ENCODE data around the gene ACOX1. TPM values are rescaled to one million over a fixed set of nuclear protein-coding genes. Genes with fewer than 3 reads are reported as not detected.

ACOX1 gene
- total RNA-seq, 2 donors from 2014 or later: 18.5 to 21.0 TPM

DNA sequence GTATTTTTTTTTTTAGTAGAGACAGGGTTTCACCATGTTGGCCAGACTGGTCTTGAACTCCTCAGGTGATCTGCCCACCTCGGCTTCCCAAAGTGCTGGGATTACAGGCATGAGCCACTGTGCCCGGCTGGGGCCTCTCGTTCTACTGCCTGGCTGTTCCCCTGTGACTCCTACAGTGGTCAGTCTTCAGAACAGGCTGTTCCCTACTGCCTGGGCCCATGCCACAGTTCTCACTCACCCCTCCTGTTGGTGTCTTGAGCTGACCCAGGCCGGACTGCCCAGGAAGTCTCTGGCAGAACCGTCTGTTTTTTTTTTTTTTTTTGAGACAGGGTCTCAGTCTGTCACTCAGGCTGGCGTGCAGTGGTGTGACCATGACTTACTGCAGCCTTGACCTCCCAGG, 24.9 kb upstream of the ACOX1 start:
- DNase-seq: no peak

DNA sequence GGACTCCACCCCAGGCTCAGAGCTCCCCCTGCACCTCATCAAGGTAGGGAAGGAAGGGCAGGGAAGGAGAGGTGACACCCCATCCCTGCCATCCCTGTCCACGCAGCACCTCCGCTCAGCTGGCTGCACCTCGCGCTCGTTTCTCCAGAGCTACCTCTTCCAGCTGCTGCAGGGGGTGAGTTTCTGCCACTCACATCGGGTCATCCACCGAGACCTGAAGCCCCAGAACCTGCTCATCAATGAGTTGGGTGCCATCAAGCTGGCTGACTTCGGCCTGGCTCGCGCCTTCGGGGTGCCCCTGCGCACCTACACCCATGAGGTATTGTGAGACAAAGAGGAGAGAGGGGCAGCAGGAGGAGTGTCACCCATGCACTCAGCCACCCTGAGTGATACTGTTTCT, 23.1 kb upstream of the ACOX1 start:
- H3K9me3 ChIP-seq (ENCODE audit: control insufficient read depth, low read length, poor library complexity, severe bottlenecking): no peaks in the 10 kb centered on the region
- Mint-ChIP-seq H3K4me3 (no peak overlapping the region), H3K4me1 (peaks cover 15% of the 10 kb centered on the region), H3K27me3 (no peaks in the 10 kb centered on the region), H3K36me3 (ENCODE audit: low read depth) (no peaks in the 10 kb centered on the region), H3K27ac (no peak overlapping the region)
- DNase-seq (no peak), ATAC-seq (no peak)

More for the DNA sequence above, 24.9 kb upstream of the ACOX1 start:
- no peak overlapping the region for H3K27ac Mint-ChIP-seq
- ATAC-seq: no peak
- H3K27me3 Mint-ChIP-seq: no peaks in the 10 kb centered on the region
- peaks cover 7% of the 10 kb centered on the region for H3K4me1 Mint-ChIP-seq
- no peaks in the 10 kb centered on the region for H3K36me3 Mint-ChIP-seq (ENCODE audit: low read depth)
- H3K4me3 Mint-ChIP-seq: no peak overlapping the region
- no peaks in the 10 kb centered on the region for H3K9me3 ChIP-seq (ENCODE audit: control insufficient read depth, low read length, poor library complexity, severe bottlenecking)

DNA sequence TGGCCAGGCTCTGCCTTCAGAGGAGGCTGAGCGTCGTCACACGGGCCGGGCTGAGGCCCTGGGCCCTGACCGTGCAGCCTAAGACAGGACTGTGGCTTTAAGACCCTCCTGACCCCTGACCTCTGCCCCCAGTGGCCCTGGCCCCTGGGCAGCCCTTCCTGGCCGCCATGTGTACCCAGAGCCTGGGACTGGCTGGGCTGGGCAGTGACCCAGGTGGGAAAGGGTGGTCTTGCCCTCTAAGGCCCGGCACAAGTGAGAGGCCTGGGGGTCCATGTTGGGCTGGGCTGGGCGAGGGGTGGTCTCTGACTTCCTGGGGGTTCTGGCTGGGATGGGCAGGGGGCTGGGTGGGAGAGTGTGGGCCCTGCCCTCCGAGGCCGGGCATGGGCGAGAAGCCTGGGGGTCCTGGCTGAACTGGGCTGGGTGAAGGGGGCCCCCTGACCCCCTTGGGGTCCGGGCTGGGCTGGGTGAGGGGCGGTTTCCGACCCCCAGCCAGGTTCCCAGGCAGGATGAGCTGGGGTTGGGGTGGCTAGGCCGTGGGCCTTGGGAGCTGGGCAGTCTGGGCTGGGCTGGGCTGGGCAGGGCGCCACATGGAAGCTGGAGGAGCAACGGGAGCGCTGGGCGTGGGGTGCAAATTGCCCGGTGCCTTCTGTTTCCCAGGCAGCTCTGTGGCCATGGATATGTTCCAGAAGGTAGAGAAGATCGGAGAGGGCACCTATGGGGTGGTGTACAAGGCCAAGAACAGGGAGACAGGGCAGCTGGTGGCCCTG, 22.0 kb upstream of the ACOX1 start, which contains the start of gene CDK3:
CDK3 (plus strand) TSS at position 101 of the 767 bp plus-strand sequence; CDS start at position 672, 571 bp downstream.
- DNase-seq: no peak
- Mint-ChIP-seq H3K4me3 (no peak within 1 kb of the TSS), H3K4me1 (peaks cover 22% of the 10 kb centered on the region), H3K36me3 (ENCODE audit: low read depth) (no peaks in the 10 kb centered on the region), H3K27me3 (no peaks in the 10 kb centered on the region), H3K27ac (peak within 1 kb of the TSS; percentile 3)
- H3K9me3 ChIP-seq (ENCODE audit: control insufficient read depth, low read length, poor library complexity, severe bottlenecking): no peaks in the 10 kb centered on the region
- no peak for ATAC-seq

DNA sequence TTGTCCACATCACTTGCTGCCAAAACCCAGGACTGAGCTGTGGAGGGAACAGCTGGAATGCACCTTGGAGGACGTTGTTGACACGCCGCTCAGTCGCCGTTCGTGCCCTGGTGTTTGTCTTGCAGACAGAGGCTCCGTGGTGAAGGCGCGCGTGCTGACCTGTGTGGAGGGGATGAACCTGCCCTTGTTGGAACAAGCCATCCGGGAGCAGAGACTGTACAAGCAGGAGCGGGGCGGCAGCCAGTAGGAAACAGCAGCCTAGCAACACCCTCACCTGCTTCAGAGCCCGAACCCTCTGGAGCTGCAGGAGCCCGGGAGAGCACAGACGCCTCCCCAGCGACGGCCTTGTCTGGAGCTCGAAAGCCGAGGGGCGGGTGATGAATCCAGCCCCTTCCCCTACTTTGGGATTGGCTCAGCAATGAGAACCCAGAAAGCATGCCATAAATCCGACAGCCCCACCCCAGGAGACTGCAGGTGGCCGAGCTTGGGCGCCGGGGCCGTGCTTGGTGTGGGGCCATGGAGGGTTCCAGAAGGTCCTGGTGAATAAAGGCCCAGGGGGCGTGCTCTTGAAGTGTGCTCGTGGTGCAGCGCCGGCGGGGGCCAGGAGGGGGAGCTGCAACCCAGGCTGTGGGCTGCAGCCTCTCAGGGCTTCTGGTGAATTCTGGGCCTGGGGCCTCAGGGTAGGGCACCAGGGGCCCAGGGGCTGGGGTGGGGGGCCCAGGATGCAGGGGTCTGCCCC, 21.2 kb upstream of the ACOX1 start:
- Mint-ChIP-seq H3K27me3 (no peaks in the 10 kb centered on the region), H3K36me3 (ENCODE audit: low read depth) (no peaks in the 10 kb centered on the region), H3K4me3 (no peak overlapping the region), H3K4me1 (peaks cover 16% of the 10 kb centered on the region), H3K27ac (peak overlapping the region; percentile 3)
- ATAC-seq: peak; percentile 68
- no peaks in the 10 kb centered on the region for H3K9me3 ChIP-seq (ENCODE audit: control insufficient read depth, low read length, poor library complexity, severe bottlenecking)
- DNase-seq: peak; percentile 39 to 63 (median 47)

DNA sequence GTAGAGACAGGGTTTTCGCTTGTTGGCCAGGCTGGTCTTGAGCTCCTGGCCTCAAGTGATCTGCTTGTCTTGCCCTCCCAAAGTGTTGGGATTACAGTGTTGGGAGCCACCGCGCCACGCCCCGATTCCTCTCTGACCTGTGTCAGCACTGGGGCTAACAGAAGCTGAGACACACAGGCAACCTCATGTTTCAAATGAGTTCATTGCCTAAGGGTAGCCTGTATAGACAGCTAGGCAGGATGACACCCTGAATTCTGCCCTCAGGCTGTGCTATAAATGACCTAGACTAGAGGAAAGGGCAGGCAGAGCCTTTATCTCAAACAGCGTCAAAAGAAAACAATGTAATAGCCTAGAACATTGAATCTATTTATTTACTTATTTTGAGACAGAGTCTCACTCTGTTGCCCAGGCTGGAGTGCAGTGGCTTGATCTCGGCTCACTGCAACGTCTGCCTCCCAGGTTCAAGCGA, 19.4 kb upstream of the ACOX1 start:
- Mint-ChIP-seq H3K27me3 (no peaks in the 10 kb centered on the region), H3K4me3 (no peak overlapping the region), H3K27ac (no peak overlapping the region), H3K4me1 (peaks cover 15% of the 10 kb centered on the region), H3K36me3 (ENCODE audit: low read depth) (no peaks in the 10 kb centered on the region)
- ATAC-seq: no peak
- DNase-seq: no peak
- no peaks in the 10 kb centered on the region for H3K9me3 ChIP-seq (ENCODE audit: control insufficient read depth, low read length, poor library complexity, severe bottlenecking)

DNA sequence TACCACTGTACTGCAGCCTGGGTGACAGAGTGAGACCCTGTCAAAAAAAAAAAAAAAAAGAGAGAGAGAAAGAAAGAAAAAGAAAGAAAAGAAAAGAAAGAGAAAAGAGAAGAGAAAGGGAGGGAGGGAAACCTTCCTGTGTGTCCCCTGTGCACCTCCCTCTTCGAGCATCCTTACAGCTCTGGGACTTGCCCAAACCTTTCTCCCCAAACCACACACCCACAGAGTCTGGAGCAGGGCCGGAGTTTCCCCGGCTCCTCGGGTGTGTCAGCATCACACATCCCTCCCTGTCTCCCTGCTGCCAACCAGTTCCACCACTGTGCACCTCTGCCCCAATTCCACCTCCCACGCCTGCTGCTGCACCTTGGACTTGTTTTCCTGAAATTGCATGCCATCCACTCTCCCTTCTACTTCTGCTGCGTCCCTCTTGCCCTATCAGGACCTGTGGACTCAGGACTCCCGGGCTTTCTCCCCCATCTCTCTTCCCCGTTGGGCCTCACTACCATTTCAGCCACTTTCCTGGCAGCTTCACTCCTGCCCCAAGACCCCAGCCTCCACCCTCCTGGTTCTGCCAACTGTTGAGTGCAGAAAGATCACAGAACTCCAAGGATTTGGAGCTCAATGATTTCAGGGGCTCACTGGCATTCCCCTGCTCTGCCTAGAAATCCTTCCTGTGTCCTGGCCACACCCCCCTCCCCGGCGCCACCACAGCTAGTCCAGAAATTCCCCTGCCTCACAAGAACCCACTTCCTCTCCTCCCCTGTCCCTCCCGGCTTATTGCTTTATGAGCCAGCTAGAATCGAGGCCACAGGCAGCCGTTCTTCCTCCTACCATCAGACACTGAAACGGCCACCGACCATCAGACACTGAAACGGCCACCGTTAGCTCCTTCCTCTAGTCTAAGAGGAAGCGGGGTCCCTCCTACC, 18.0 kb upstream of the ACOX1 start:
- H3K9me3 ChIP-seq (ENCODE audit: control insufficient read depth, low read length, poor library complexity, severe bottlenecking): no peaks in the 10 kb centered on the region
- Mint-ChIP-seq H3K27me3 (no peaks in the 10 kb centered on the region), H3K4me1 (peaks cover 15% of the 10 kb centered on the region), H3K4me3 (peak overlapping the region; percentile 83), H3K27ac (peak overlapping the region; percentile 95), H3K36me3 (ENCODE audit: low read depth) (no peaks in the 10 kb centered on the region)
- DNase-seq: peak in 2 of 3 donors; percentile 33 to 51
- peak; percentile 81 for ATAC-seq

DNA sequence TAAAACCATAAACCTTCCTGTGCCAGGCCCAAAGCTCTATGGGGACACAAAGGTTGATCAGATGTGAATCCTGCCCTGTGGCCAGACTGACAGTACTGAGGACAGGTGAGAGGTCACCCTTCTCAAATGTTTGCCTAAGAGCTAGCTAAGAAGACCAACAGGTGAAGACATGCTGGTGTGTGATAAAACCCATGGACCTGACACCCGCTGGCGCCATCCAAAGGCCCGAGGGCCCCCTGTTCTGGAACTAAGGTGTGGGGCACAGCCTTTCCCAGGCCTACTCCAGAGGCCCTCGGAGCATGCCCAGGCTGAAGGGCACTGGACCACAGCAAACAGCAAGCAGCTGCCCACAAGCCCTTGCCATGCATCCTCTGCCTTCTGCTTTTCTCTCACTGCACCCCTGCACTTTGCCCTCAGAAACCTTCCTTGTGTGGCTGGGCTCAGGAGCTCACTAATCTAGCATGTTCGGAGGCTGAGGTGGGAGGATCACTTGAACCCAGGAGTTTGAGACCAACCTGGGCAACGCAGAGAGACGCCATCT, 16.5 kb upstream of the ACOX1 start:
- Mint-ChIP-seq H3K27ac (peak overlapping the region; percentile 95), H3K4me1 (peaks cover 15% of the 10 kb centered on the region), H3K4me3 (peak overlapping the region; percentile 59), H3K27me3 (no peaks in the 10 kb centered on the region), H3K36me3 (ENCODE audit: low read depth) (no peaks in the 10 kb centered on the region)
- DNase-seq: no peak
- no peak for ATAC-seq
- H3K9me3 ChIP-seq (ENCODE audit: control insufficient read depth, low read length, poor library complexity, severe bottlenecking): no peaks in the 10 kb centered on the region

DNA sequence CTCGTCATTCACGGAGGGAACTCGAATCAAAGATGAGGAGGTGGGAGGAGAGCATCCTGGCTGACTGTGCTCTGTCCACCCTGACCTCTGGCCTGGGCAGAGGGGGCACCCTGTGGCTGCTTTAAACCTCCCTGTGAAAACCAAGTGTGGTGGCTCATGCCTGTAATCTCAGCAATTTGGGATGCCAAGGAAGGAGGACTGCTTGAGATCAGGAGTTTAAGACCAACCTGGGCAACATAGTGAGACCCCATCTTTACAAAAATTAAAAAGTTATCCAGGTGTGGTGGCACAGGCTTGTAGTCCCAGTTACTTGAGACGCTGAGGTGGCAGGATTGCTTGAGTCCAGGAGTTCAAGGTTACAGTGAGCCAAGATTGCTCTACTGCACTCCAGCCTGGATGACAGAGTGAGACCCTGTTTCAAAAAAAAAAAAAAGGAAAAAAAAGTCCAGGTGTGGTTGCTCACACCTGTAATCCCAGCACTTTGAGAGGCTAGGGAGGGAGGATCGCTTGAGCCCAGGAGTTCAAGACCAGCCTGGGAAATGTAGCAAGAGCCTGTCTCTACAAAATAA, 15.9 kb upstream of the ACOX1 start:
- H3K36me3 Mint-ChIP-seq (ENCODE audit: low read depth): no peaks in the 10 kb centered on the region
- no peak for ATAC-seq
- no peak overlapping the region for H3K4me3 Mint-ChIP-seq
- no peak for DNase-seq
- no peak overlapping the region for H3K27ac Mint-ChIP-seq
- H3K4me1 Mint-ChIP-seq: peaks cover 15% of the 10 kb centered on the region
- H3K27me3 Mint-ChIP-seq: no peaks in the 10 kb centered on the region
- no peaks in the 10 kb centered on the region for H3K9me3 ChIP-seq (ENCODE audit: control insufficient read depth, low read length, poor library complexity, severe bottlenecking)

DNA sequence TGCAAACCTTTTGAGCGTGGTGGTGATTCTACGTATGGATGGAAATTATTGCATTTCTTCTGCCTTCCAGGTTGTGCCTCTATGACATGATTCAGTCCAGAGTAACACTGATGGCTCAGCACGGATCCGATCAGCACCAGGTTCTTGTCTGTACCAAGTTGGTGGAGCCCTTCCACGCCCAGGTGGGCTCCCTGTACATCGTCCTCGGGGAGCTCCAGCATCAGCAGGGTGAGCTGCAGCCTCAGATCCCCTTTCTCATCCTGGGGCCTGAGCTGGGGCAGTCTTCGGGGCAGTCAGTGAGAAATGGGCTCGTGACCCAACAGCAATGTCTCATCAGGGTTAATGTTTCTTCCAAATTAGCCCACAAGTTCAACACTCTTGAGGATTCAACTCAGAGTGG, 12.4 kb upstream of the ACOX1 start:
- ATAC-seq: no peak
- H3K27ac Mint-ChIP-seq: no peak overlapping the region
- no peak overlapping the region for H3K4me3 Mint-ChIP-seq
- H3K9me3 ChIP-seq (ENCODE audit: control insufficient read depth, low read length, poor library complexity, severe bottlenecking): no peaks in the 10 kb centered on the region
- no peaks in the 10 kb centered on the region for H3K36me3 Mint-ChIP-seq (ENCODE audit: low read depth)
- H3K4me1 Mint-ChIP-seq: peaks cover under 1% of the 10 kb centered on the region
- H3K27me3 Mint-ChIP-seq: no peaks in the 10 kb centered on the region
- no peak for DNase-seq

DNA sequence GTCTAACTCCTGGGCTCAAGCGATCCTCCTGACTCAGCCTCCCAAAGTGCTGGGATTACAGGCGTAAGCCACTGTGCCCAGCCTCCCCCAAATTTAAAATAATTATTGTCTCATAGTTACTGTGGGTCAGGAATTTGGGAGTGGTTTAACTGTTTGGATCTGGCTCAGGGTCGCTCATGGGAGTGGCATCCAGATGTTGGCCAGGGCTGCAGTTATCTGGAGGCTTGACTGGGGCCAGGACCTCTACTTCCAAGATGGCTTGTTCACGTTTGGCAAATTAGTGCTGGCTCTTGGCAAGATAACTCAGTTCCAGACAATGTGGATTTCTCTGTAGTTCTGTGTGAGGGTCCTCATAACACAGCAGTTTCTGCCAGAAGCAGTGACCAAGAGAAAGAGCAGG, 8.1 kb upstream of the ACOX1 start:
- H3K4me1 Mint-ChIP-seq: no peaks in the 10 kb centered on the region
- no peak overlapping the region for H3K27ac Mint-ChIP-seq

DNA sequence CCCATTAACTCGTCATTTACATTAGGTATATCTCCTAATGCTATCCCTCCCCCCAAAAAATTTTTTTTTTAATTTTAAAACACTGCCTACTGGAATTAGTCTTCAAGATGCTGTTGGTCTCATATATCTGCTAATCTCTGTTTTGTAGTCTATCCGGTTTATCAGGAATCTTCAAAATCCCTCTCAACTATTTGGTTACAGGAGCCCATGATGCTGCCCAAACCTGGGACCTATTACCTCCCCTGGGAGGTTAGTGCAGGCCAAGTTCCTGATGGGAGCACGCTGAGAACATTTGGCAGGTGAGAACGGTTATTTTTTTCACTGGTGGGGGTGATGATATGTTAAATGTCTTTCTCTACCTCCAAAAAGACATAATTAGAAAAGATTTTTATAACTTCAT, 7.0 kb upstream of the ACOX1 start:
- no peaks in the 10 kb centered on the region for H3K27me3 Mint-ChIP-seq
- no peaks in the 10 kb centered on the region for H3K4me1 Mint-ChIP-seq
- no peak for ATAC-seq
- H3K4me3 Mint-ChIP-seq: no peak overlapping the region
- no peaks in the 10 kb centered on the region for H3K36me3 Mint-ChIP-seq (ENCODE audit: low read depth)
- no peak overlapping the region for H3K27ac Mint-ChIP-seq
- H3K9me3 ChIP-seq (ENCODE audit: control insufficient read depth, low read length, poor library complexity, severe bottlenecking): no peaks in the 10 kb centered on the region
- no peak for DNase-seq

More for the DNA sequence above, 8.1 kb upstream of the ACOX1 start:
- H3K27me3 Mint-ChIP-seq: no peaks in the 10 kb centered on the region
- H3K9me3 ChIP-seq (ENCODE audit: control insufficient read depth, low read length, poor library complexity, severe bottlenecking): no peaks in the 10 kb centered on the region
- H3K36me3 Mint-ChIP-seq (ENCODE audit: low read depth): no peaks in the 10 kb centered on the region
- H3K4me3 Mint-ChIP-seq: no peak overlapping the region
- no peak for ATAC-seq
- DNase-seq: no peak

DNA sequence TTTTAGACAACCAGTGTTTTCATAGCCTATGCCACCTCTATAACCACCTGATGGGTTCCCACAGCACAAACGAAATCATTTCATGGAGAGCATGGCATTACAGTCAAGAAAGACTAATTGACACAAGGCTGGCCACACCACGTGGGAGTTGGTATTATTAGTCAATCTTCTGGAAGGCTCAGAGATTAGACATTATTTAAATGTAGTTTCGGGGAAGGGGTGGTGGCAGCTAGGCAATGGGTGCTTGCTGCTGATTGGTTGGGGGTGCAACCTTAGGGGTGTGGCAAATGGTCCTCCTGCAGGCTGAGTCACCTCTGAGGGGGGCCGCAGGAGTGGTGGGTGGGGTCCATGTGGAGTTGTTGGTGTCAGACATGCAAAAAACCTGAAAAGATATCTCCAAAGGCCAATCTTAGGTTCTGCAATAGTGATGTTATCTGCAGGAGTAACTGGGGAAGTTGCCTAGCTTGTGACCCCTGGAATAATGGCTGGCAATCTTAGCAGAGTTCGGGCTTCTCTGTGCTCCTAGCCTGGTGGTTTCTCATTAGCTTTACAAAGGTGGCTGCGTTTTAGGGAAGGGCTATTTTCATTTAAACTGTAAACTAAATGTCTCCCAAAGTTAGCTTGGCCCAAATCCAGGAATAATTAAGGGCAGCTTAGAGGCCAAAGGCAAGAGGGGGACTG, 4.7 kb upstream of the ACOX1 start:
- ATAC-seq (no peak), DNase-seq (no peak)
- Mint-ChIP-seq H3K27ac (no peak overlapping the region), H3K4me1 (peaks cover 7% of the 10 kb centered on the region), H3K27me3 (no peaks in the 10 kb centered on the region), H3K4me3 (no peak overlapping the region), H3K36me3 (ENCODE audit: low read depth) (peaks cover 3% of the 10 kb centered on the region)
- H3K9me3 ChIP-seq (ENCODE audit: control insufficient read depth, low read length, poor library complexity, severe bottlenecking): no peaks in the 10 kb centered on the region

All from T-helper 17 cell (primary cell).